ENCODE results near the gene SKIC2.

DNA sequence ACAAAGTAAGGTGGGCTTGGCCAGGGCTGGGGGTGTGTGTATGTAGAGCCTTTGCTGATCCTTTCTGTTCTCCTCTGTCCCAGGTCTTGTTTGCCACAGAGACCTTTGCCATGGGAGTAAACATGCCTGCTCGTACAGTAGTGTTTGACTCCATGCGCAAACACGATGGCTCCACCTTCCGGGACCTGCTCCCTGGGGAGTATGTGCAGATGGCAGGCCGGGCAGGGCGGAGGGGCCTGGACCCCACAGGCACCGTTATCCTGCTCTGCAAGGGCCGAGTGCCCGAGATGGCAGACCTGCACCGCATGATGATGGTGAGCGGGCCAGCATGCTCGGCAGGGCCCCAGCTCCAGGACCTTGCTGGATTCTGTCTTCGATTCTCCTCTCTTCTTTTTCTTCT is 6.7 kb downstream of the SKIC2 start:
- TF ChIP-seq EZH2 (IDR thresholded peaks at IDR 0.05; ENCODE audit: insufficient read depth, poor library complexity, severe bottlenecking) (no peak), EZH2phosphoT487 (IDR thresholded peaks at IDR 0.05; ENCODE audit: insufficient read depth, low read depth) (no peak)

All from GM23248 (cell line).